Measurements from ENCODE around the gene RAP1GAP.

DNA sequence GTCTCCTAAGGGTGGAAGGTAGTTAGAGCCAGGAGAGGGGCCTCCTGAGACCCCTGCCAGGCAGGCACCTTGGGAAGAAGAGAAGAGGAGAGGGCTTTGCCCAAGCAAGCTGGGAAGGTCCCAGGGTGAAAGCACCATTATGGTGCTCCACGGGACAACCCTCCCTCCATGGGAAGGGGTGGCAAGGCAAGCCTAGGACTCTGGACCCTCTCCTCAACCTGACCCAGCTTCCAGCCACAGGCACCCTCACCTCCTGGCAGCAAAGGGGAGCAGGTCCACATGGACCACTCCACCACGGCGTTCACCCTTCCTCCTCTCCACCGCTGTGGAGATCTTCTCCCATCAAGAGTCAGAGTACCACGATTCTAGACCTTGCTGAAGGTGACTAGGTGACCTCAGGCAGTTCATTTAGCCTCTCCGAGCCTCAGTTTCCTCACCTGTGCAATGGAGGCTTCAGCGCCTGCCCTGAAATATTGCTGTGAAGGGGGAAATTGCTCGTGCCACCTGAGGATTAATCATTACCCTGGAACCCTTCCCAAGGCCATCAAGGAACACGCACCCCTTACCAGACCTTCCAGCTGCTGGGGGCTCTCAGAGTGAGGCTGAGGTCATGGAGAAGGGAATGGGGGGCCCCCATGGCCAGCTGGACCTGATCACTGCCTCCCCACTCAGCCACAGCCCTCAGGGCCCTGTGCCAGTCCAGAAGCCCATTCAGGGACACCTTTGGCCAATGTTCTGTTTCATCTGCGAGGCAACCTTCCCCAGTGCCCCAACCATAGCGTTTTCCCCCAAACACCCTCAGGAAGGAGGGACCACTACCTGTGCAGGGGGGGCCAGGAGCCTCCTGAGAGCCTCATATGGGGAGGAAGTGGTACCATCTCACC, 1.6 kb downstream of the RAP1GAP start:
- TF ChIP-seq, protein P1, sequence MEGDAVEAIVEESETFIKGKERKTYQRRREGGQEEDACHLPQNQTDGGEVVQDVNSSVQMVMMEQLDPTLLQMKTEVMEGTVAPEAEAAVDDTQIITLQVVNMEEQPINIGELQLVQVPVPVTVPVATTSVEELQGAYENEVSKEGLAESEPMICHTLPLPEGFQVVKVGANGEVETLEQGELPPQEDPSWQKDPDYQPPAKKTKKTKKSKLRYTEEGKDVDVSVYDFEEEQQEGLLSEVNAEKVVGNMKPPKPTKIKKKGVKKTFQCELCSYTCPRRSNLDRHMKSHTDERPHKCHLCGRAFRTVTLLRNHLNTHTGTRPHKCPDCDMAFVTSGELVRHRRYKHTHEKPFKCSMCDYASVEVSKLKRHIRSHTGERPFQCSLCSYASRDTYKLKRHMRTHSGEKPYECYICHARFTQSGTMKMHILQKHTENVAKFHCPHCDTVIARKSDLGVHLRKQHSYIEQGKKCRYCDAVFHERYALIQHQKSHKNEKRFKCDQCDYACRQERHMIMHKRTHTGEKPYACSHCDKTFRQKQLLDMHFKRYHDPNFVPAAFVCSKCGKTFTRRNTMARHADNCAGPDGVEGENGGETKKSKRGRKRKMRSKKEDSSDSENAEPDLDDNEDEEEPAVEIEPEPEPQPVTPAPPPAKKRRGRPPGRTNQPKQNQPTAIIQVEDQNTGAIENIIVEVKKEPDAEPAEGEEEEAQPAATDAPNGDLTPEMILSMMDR (IDR thresholded peaks at IDR 0.05), result no peak
- no peak for TF ChIP-seq POLR2A (IDR thresholded peaks at IDR 0.05)

Measured in transverse colon (tissue), 3 donors.